Measurements from ENCODE around the gene COL9A3.

GRCh38 chr20:62858058-62858830, 41.4 kb downstream of the COL9A3 start:
- TF ChIP-seq SPI1 (IDR thresholded peaks at IDR 0.05; ENCODE audit: borderline replicate concordance, low read depth) = no peak
- TF ChIP-seq, protein P1, sequence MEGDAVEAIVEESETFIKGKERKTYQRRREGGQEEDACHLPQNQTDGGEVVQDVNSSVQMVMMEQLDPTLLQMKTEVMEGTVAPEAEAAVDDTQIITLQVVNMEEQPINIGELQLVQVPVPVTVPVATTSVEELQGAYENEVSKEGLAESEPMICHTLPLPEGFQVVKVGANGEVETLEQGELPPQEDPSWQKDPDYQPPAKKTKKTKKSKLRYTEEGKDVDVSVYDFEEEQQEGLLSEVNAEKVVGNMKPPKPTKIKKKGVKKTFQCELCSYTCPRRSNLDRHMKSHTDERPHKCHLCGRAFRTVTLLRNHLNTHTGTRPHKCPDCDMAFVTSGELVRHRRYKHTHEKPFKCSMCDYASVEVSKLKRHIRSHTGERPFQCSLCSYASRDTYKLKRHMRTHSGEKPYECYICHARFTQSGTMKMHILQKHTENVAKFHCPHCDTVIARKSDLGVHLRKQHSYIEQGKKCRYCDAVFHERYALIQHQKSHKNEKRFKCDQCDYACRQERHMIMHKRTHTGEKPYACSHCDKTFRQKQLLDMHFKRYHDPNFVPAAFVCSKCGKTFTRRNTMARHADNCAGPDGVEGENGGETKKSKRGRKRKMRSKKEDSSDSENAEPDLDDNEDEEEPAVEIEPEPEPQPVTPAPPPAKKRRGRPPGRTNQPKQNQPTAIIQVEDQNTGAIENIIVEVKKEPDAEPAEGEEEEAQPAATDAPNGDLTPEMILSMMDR (IDR thresholded peaks at IDR 0.05; ENCODE audit: insufficient read depth, low read length) = no peak
- TF ChIP-seq REST (IDR thresholded peaks at IDR 0.05; ENCODE audit: insufficient replicate concordance, low read depth) = no peak
- no peak for TF ChIP-seq POLR2AphosphoS5 (IDR thresholded peaks at IDR 0.05; ENCODE audit: low read depth)
- TF ChIP-seq GABPA (IDR thresholded peaks at IDR 0.05; ENCODE audit: low read depth) = no peak

All from HL-60 (cell line).